KMS-11 (cell line): ENCODE results near the gene WASF2.

Experiments
- H2AFZ ChIP-seq: fragments of 200-600 bp; sonication (generic); 2 replicates; pipeline ENCODE4 v1.6.1; 2016; ENCODE audit warnings: antibody characterized with exemption, mixed run types, low read depth
- H3K27ac ChIP-seq: fragments of 200-600 bp; sonication (generic); 2 replicates; pipeline ENCODE4 v1.6.1; 2016; ENCODE audit warnings: mild to moderate bottlenecking, mixed run types
- H3K27me3 ChIP-seq: fragments of 200-600 bp; sonication (generic); 2 replicates; pipeline ENCODE4 v1.6.1; 2017; ENCODE audit warnings: mild to moderate bottlenecking, low read depth, mixed run types, moderate library complexity; ENCODE audit not compliant: insufficient read depth
- H3K36me3 ChIP-seq: fragments of 200-600 bp; sonication (generic); 2 replicates; pipeline ENCODE4 v1.6.1; 2017; ENCODE audit warnings: mild to moderate bottlenecking, mixed run types; ENCODE audit not compliant: insufficient read depth
- H3K4me1 ChIP-seq: fragments of 200-600 bp; sonication (generic); 2 replicates; pipeline ENCODE4 v1.6.1; 2016; ENCODE audit warnings: mild to moderate bottlenecking, low read depth, mixed run types; ENCODE audit not compliant: poor library complexity, severe bottlenecking
- H3K4me2 ChIP-seq: fragments of 200-600 bp; sonication (generic); 2 replicates; pipeline ENCODE4 v1.7.0; 2016; ENCODE audit warnings: mild to moderate bottlenecking, mixed run types
- H3K4me3 ChIP-seq: fragments of 200-600 bp; sonication (generic); IDR thresholded peaks from 2 replicates; pipeline ENCODE4 v1.6.1; 2017; ENCODE audit warnings: low read depth, low read length, mixed read lengths; ENCODE audit not compliant: insufficient read depth
- H3K79me2 ChIP-seq: fragments of 200-600 bp; sonication (generic); 2 replicates; pipeline ENCODE4 v1.6.1; 2016; ENCODE audit warnings: low read depth, mixed run types; ENCODE audit not compliant: insufficient read depth
- H3K9ac ChIP-seq: fragments of 200-600 bp; sonication (generic); 2 replicates; pipeline ENCODE4 v1.6.1; 2016; ENCODE audit warnings: mild to moderate bottlenecking, mixed run types
- H4K20me1 ChIP-seq: fragments of 200-600 bp; sonication (generic); 2 replicates; pipeline ENCODE4 v1.6.1; 2016; ENCODE audit warnings: mild to moderate bottlenecking, mixed run types; ENCODE audit not compliant: insufficient read depth
- CTCF ChIP-seq: fragments of 200-600 bp; sonication (generic); conservative IDR thresholded peaks from 2 replicates; pipeline ENCODE4 v1.6.1; 2017; ENCODE audit warnings: low read depth, mild to moderate bottlenecking, antibody characterized with exemption, low read length, moderate library complexity, mixed read lengths

WASF2 gene

DNA sequence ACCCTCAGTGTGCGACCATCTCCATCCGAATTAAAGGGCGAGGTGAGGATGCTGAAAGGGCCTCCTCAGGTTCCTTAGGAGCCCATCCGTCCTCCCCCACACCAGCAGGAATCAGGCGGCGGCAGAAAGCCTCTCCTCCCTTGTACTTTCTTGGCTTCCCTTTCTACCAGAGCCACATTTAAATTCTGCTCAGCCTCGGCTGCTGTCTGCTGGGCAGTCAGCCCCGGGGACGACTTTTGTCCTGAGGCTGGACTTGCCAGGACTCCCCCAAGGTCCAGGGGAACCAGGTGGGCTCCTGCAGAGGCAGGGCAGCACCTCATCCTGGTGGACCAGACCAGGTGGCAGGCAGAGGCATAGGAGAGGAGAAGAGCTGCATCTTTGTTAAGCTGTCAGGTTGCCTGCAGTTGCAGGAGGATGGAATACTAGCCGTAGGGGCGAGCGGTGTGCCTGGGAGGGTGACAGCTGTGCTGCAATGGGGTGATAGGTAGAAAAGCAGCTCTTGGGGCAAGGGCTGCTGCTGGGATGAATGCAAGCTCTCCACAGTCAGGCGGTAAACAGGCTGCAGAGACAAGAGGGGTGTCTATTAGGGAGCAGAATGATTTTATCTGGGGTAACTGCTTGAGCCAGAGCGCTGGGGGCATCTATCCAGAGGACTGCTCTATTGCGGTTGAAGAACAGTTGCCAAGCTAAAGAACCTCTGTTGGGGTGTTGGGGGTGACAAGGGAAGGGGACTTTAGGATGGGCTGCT, 46.2 kb upstream of the WASF2 start:
- no peak overlapping the region for H3K4me2 ChIP-seq
- no peaks in the 10 kb centered on the region for H3K27me3 ChIP-seq
- no peaks in the 10 kb centered on the region for H3K36me3 ChIP-seq
- no peak overlapping the region for H3K27ac ChIP-seq
- no peak for TF ChIP-seq CTCF
- H3K9ac ChIP-seq: no peak overlapping the region
- no peaks in the 10 kb centered on the region for H3K4me1 ChIP-seq
- no peaks in the 10 kb centered on the region for H4K20me1 ChIP-seq
- no peaks in the 10 kb centered on the region for H3K79me2 ChIP-seq
- H3K4me3 ChIP-seq: no peak overlapping the region
- no peak overlapping the region for H2AFZ ChIP-seq

- H2AFZ ChIP-seq: no peak overlapping the region
- no peak overlapping the region for H3K9ac ChIP-seq
- H3K27ac ChIP-seq: no peak overlapping the region
- no peak overlapping the region for H3K4me2 ChIP-seq
- TF ChIP-seq CTCF: no peak
- H4K20me1 ChIP-seq: no peaks in the 10 kb centered on the region
- H3K4me1 ChIP-seq: no peaks in the 10 kb centered on the region
- H3K27me3 ChIP-seq: no peaks in the 10 kb centered on the region
- H3K36me3 ChIP-seq: no peaks in the 10 kb centered on the region
- H3K4me3 ChIP-seq: no peak overlapping the region
- no peaks in the 10 kb centered on the region for H3K79me2 ChIP-seq
Measured at GRCh38 chr1:27535386-27535785, 45.4 kb upstream of the WASF2 start.

DNA sequence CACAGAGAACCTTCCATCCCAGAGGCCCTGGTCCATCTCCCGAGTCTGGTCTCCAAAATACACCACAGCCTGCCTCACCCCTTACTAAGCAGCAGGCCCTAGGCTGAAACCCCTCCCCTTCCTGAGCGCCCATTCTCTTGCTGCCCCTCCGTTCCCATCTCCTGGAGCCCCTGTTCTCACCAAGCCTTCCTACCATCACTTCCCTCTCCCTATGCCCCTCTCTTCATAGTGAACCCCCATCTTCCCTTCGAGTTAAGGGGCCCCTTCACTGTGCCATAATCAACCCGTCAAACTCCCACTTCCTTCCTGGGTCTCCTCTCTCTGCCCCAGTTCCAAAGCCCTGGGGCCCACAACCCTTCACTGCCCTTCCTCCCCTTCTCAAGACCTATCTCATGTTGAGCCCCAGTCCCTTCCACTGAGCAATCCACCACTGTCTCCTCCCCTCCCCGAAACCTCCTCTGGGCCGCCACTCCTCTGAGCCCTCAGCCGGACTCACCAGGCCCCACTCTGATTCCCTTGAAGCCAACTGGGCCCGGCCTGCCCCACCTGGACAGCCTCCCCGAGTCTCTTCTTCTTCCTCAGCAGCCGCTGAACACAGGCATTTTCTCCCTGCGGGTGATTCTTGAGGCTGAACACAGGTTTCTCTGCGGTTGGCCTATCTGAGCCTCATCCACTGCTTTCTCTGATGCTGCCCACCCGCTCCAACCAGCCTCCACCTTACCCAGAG, 42.2 kb upstream of the WASF2 start:
- Histone ChIP-seq H3K27me3 (no peaks in the 10 kb centered on the region), H4K20me1 (no peaks in the 10 kb centered on the region), H3K4me1 (peaks cover 11% of the 10 kb centered on the region), H2AFZ (no peak overlapping the region), H3K4me3 (no peak overlapping the region), H3K4me2 (no peak overlapping the region), H3K9ac (no peak overlapping the region), H3K27ac (no peak overlapping the region), H3K79me2 (no peaks in the 10 kb centered on the region), H3K36me3 (no peaks in the 10 kb centered on the region)
- no peak for TF ChIP-seq CTCF

GRCh38 chr1:27530192-27530591, 40.2 kb upstream of the WASF2 start:
- no peaks in the 10 kb centered on the region for H3K27me3 ChIP-seq
- no peak overlapping the region for H3K27ac ChIP-seq
- no peak overlapping the region for H3K4me3 ChIP-seq
- H3K79me2 ChIP-seq: no peaks in the 10 kb centered on the region
- H3K4me1 ChIP-seq: peaks cover 31% of the 10 kb centered on the region
- no peaks in the 10 kb centered on the region for H3K36me3 ChIP-seq
- H3K4me2 ChIP-seq: no peak overlapping the region
- H3K9ac ChIP-seq: no peak overlapping the region
- H4K20me1 ChIP-seq: no peaks in the 10 kb centered on the region
- no peak overlapping the region for H2AFZ ChIP-seq
- TF ChIP-seq CTCF: no peak
